ENCODE results near the gene CNOT1.

Gene CNOT1

DNA sequence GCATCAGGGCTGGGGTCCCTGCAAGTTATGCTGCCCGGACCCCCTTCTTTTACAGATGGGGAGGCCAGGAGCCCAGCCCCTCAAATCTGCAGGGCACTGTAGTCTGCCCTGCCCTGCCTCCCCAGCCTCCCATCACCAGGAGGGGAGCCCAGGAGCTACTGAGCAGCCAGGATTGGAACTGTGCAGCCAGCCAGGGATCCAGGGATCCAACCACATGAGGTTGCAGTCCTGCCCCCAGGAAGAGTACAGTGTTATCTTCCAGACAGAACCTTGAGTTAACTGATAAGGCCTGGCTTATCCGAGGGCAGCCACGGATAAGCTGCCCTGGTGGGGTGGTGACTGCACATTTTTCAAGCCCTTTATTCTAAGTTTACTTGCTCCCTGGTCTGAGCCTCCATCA, 141.1 kb downstream of the CNOT1 start:
- H3K36me3 Mint-ChIP-seq (ENCODE audit: low read depth), result no peaks in the 10 kb centered on the region
- peaks cover 6% of the 10 kb centered on the region for H3K27me3 Mint-ChIP-seq
- ATAC-seq (no peak), DNase-seq (no peak)
- no peak overlapping the region for H3K27ac Mint-ChIP-seq
- H3K9me3 Mint-ChIP-seq, result no peaks in the 10 kb centered on the region
- H3K4me3 Mint-ChIP-seq, result no peak overlapping the region
- H3K4me1 Mint-ChIP-seq, result no peaks in the 10 kb centered on the region

DNA sequence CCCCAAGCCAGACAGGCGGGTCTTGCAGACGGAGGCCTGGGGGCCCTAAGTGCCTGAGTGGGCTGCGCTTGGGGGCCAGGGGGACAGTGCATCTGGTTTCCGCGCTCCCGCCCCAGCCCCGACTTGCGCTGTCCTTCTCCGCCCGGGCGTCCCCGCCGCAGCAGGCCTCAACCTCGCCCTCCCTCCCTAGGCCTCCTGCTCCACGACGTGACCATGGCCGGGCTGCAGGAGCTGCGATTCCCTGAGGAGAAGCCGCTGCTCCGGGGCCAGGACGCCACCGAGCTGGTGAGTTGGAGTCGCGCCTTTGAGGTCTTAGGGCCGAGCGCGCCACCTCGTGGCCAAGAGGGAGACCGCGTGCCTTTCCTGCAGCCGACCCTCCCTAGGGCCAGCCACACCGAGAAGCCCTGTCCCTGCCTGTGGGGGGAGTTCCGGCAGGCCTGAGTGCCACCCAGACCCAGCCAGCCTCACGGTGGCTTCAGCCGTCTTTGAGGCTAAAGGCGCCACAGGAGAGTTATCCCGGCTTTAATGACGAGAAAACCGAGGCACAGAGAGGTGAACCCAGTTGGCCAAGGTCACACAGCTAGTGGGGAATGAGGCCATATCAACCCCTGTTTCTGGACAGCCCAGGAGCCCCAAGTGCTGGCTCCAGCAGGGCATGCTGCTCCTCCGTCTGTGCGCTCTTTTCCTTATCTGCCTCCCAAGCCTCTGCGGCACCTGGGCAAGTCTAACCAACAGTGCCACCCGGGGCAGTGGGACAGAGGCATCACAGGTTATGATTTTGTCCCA, 141.9 kb downstream of the CNOT1 start:
- DNase-seq (peak; percentile 78), ATAC-seq (peak; percentile 73)
- peaks cover 5% of the 10 kb centered on the region for H3K27me3 Mint-ChIP-seq
- H3K27ac Mint-ChIP-seq, result no peak overlapping the region
- H3K36me3 Mint-ChIP-seq (ENCODE audit: low read depth), result no peaks in the 10 kb centered on the region
- H3K9me3 Mint-ChIP-seq, result no peaks in the 10 kb centered on the region
- no peak overlapping the region for H3K4me3 Mint-ChIP-seq
- no peaks in the 10 kb centered on the region for H3K4me1 Mint-ChIP-seq

- Mint-ChIP-seq H3K36me3 (ENCODE audit: low read depth) (no peaks in the 10 kb centered on the region), H3K27ac (no peak overlapping the region), H3K4me1 (no peaks in the 10 kb centered on the region), H3K9me3 (no peaks in the 10 kb centered on the region), H3K4me3 (no peak overlapping the region), H3K27me3 (peaks cover 9% of the 10 kb centered on the region)
- ATAC-seq (no peak), DNase-seq (no peak)
These were observed 144.3 kb downstream of the CNOT1 start for GRCh38 chr16:58485184-58485887.

GRCh38 chr16:58481931-58482330, 147.7 kb downstream of the CNOT1 start:
- Mint-ChIP-seq H3K27ac (no peak overlapping the region), H3K36me3 (ENCODE audit: low read depth) (no peaks in the 10 kb centered on the region), H3K4me3 (no peak overlapping the region), H3K27me3 (peaks cover 16% of the 10 kb centered on the region), H3K9me3 (no peaks in the 10 kb centered on the region), H3K4me1 (no peaks in the 10 kb centered on the region)
- DNase-seq (no peak), ATAC-seq (no peak)

DNA sequence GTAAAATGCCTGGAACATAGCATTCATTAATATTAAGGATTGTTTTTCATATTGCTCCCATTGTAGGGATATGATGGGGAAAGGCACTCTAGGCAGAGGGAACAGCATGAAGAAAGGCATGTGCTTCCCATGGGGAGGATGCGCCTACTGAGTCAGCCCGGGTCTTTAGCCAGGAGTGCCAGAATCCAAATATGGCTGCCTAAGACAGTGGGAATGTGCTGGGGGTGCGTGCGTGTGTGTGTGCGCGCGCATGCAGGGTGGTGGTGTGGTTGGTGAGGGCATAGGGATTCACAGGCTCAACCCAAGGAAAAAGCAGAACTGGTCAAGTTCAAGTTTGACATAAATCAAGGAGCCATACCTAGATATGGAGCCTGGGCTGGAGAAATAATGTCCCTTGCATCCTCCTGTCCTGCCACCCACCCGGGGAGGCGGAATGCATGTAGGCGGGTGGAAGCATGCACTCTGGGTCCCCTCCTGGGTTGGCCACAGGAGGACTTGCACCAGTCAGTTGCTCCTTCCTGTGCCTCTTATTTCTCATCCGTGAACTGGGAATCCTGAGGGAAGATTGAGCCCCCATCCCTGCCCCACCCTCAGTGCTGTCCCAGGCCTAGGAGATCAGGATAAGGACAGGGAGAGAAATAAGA, 148.3 kb downstream of the CNOT1 start:
- DNase-seq (no peak), ATAC-seq (no peak)
- Mint-ChIP-seq H3K4me1 (no peaks in the 10 kb centered on the region), H3K36me3 (ENCODE audit: low read depth) (no peaks in the 10 kb centered on the region), H3K9me3 (no peaks in the 10 kb centered on the region), H3K27ac (no peak overlapping the region), H3K27me3 (peaks cover 16% of the 10 kb centered on the region), H3K4me3 (no peak overlapping the region)

- ATAC-seq, result no peak
- Mint-ChIP-seq H3K4me1 (no peaks in the 10 kb centered on the region), H3K27me3 (peaks cover 16% of the 10 kb centered on the region), H3K4me3 (no peak overlapping the region), H3K9me3 (no peaks in the 10 kb centered on the region), H3K27ac (no peak overlapping the region), H3K36me3 (ENCODE audit: low read depth) (no peaks in the 10 kb centered on the region)
- no peak for DNase-seq
These were observed 151.2 kb downstream of the CNOT1 start for GRCh38 chr16:58478427-58478826.

DNA sequence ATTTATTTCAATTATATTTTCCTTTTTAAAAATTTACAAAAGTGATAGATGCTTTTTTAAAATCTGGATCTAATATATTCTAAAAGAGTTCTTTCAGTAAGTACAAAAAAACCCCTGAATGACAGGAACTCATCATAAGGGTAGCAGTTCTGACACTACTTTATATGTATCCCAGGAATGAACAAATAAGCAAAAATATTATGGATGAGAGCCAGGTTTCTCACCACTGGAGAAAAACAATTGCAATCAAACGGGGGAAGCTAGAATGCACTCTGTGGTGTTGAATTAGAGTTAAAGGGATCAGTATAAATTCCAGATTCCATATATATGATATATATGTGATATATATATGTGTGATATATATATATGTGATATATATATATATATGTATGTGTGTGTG, 152.8 kb downstream of the CNOT1 start:
- H3K4me1 Mint-ChIP-seq, result no peaks in the 10 kb centered on the region
- DNase-seq, result no peak
- no peak for ATAC-seq
- no peaks in the 10 kb centered on the region for H3K9me3 Mint-ChIP-seq
- no peak overlapping the region for H3K27ac Mint-ChIP-seq
- peaks cover 14% of the 10 kb centered on the region for H3K27me3 Mint-ChIP-seq
- no peaks in the 10 kb centered on the region for H3K36me3 Mint-ChIP-seq (ENCODE audit: low read depth)
- no peak overlapping the region for H3K4me3 Mint-ChIP-seq

DNA sequence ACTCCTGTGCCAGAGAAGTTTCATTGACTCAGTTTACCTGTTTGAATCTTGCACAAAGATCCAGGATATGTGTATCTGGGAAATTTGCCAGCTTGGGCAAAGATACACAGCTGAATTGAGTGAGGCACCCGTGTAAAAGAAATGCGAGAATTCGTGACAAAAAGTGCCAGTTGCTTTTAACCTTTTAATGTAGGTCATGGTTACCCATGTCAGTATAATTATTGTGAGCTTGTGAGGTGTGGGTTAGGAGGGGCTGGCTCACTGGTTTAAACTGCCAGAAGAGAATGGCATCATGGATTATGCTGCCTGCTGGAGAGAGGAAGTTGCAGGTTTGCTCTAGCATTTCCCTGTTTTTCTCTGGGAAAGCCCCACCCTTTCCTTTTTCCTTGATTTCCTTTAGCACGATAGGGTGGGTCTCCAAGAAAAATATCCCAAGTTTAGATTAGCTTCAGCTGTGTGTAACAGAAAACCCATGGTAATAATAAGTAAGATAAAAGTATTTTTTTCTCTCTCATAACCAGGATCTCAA, 154.5 kb downstream of the CNOT1 start:
- H3K36me3 Mint-ChIP-seq (ENCODE audit: low read depth), result no peaks in the 10 kb centered on the region
- DNase-seq (no peak), ATAC-seq (no peak)
- no peak overlapping the region for H3K4me3 Mint-ChIP-seq
- H3K4me1 Mint-ChIP-seq, result no peaks in the 10 kb centered on the region
- peaks cover 14% of the 10 kb centered on the region for H3K27me3 Mint-ChIP-seq
- H3K9me3 Mint-ChIP-seq, result no peaks in the 10 kb centered on the region
- H3K27ac Mint-ChIP-seq, result no peak overlapping the region

GRCh38 chr16:58474296-58474695, 155.3 kb downstream of the CNOT1 start:
- H3K4me1 Mint-ChIP-seq, result no peaks in the 10 kb centered on the region
- H3K27me3 Mint-ChIP-seq, result peaks cover 14% of the 10 kb centered on the region
- DNase-seq (no peak), ATAC-seq (no peak)
- H3K9me3 Mint-ChIP-seq, result no peaks in the 10 kb centered on the region
- no peaks in the 10 kb centered on the region for H3K36me3 Mint-ChIP-seq (ENCODE audit: low read depth)
- H3K4me3 Mint-ChIP-seq, result no peak overlapping the region
- H3K27ac Mint-ChIP-seq, result no peak overlapping the region

GRCh38 chr16:58472827-58473226, 156.8 kb downstream of the CNOT1 start:
- Mint-ChIP-seq H3K36me3 (ENCODE audit: low read depth) (no peaks in the 10 kb centered on the region), H3K27ac (no peak overlapping the region), H3K9me3 (no peaks in the 10 kb centered on the region), H3K4me1 (no peaks in the 10 kb centered on the region), H3K4me3 (no peak overlapping the region), H3K27me3 (peaks cover 26% of the 10 kb centered on the region)
- no peak for DNase-seq
- no peak for ATAC-seq

DNA sequence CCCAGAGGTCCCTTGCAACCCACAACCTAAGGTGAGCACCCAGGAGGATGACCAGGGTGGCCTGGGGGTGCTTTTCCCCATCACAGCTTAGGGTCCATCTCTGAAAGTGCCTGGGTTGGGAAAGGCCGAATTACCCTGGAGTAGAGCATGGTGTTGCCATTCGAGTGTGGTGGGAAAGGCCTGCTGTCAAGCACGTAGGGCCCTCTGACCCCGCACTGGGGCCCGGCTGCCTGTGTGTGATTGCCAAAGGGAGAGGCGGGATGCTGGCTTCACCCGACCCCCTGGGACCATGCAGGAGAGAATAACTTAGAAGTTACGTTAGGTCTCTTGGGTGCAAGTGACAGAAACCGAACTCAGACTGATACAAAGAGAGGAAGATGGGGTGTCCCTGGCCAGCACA, 157.4 kb downstream of the CNOT1 start:
- no peaks in the 10 kb centered on the region for H3K4me1 Mint-ChIP-seq
- H3K4me3 Mint-ChIP-seq, result no peak overlapping the region
- peaks cover 29% of the 10 kb centered on the region for H3K27me3 Mint-ChIP-seq
- DNase-seq, result no peak
- no peaks in the 10 kb centered on the region for H3K9me3 Mint-ChIP-seq
- ATAC-seq, result no peak
- no peaks in the 10 kb centered on the region for H3K36me3 Mint-ChIP-seq (ENCODE audit: low read depth)
- no peak overlapping the region for H3K27ac Mint-ChIP-seq

- Mint-ChIP-seq H3K27ac (no peak overlapping the region), H3K27me3 (peaks cover 38% of the 10 kb centered on the region), H3K4me1 (no peaks in the 10 kb centered on the region), H3K9me3 (no peaks in the 10 kb centered on the region), H3K36me3 (ENCODE audit: low read depth) (no peaks in the 10 kb centered on the region), H3K4me3 (no peak overlapping the region)
- no peak for ATAC-seq
- DNase-seq, result no peak
These were observed 158.2 kb downstream of the CNOT1 start for GRCh38 chr16:58471209-58471975.

Measured in activated naive CD8-positive, alpha-beta T cell treated with anti-CD3 and anti-CD28 coated beads, Interleukin-2, amount 50 U/mL, for 24 hours (primary cell).